IMR-90 (cell line): Measurements from ENCODE around the gene KCTD2. TPM values are rescaled to one million over a fixed set of nuclear protein-coding genes. Genes with fewer than 3 reads are reported as not detected.
"Not testable (repeated sequence)": the region's sequence is repeated elsewhere in the genome, so short reads cannot be mapped to it uniquely, and the experiment has no call there.

Source experiments
- ATAC-seq: fragments of 200-7000 bp; cut with Tn5 transposase; 2 replicates; pipeline ENCODE4 v1.9.1; 2020; ENCODE audit warnings: low read depth, mild to moderate bottlenecking, moderate library complexity
- BruUV-seq: library from RNA; stranded (reverse); fragments of 400-500 nt; replicated peaks from 2 replicates; lab custom pipeline; 2021; lab: Mats Ljungman, UMichigan
- CTCF ChIA-PET: fragments of 300-600 bp; formaldehyde crosslinking; extraction: SDS; loops from one replicate; lab custom pipeline; 2021; ENCODE audit warnings: antibody characterized with exemption; lab: Yijun Ruan, JAX
- POLR2A ChIA-PET: fragments of 300-600 bp; sonication (Branson Sonifier 250); formaldehyde crosslinking; loops from one replicate; lab custom pipeline; 2022; ENCODE audit warnings: antibody characterized with exemption; ENCODE audit not compliant: unreplicated experiment; lab: Charles Lee
- DNase-seq: peaks from one replicate; pipeline ENCODE4 v3.0.0; 2013
- H2AFZ ChIP-seq: replicated peaks from 2 replicates; pipeline ENCODE3; 2013; ENCODE audit warnings: low read length, mild to moderate bottlenecking; ENCODE audit not compliant: poor library complexity
- H2AK5ac ChIP-seq: 2 replicates; pipeline ENCODE4 v1.6.1; 2013; ENCODE audit warnings: low read depth, low read length, inconsistent platforms
- H2AK9ac ChIP-seq: replicated peaks from 2 replicates; pipeline ENCODE3; 2013; ENCODE audit warnings: mild to moderate bottlenecking, low read depth, low read length, moderate library complexity; ENCODE audit not compliant: poor library complexity
- H2BK120ac ChIP-seq: 2 replicates; pipeline ENCODE4 v1.6.1; 2013; ENCODE audit warnings: low read depth, low read length, inconsistent platforms
- H2BK15ac ChIP-seq: 3 replicates; pipeline ENCODE4 v1.6.1; 2013; ENCODE audit warnings: low read depth, low read length, inconsistent platforms
- H2BK20ac ChIP-seq: 2 replicates; pipeline ENCODE4 v1.6.1; 2013; ENCODE audit warnings: low read depth, mild to moderate bottlenecking, inconsistent platforms, low read length, moderate library complexity
- H2BK5ac ChIP-seq: 2 replicates; pipeline ENCODE4 v1.6.1; 2013; ENCODE audit warnings: mild to moderate bottlenecking, low read depth, low read length, inconsistent platforms; ENCODE audit not compliant: poor library complexity, severe bottlenecking
- H3K14ac ChIP-seq: replicated peaks from 2 replicates; pipeline ENCODE4 v1.6.1; 2013; ENCODE audit warnings: low read depth, low read length, inconsistent platforms
- H3K18ac ChIP-seq: 2 replicates; pipeline ENCODE4 v1.6.1; 2013; ENCODE audit warnings: low read depth, low read length, control low read depth
- H3K23ac ChIP-seq: 2 replicates; pipeline ENCODE4 v1.6.1; 2013; ENCODE audit warnings: low read depth, low read length, inconsistent platforms
- H3K27ac ChIP-seq: 2 replicates; pipeline ENCODE4 v1.5.1; 2013; ENCODE audit warnings: mild to moderate bottlenecking, control low read depth, low read length; ENCODE audit not compliant: insufficient read depth
- H3K27me3 ChIP-seq: 2 replicates; pipeline ENCODE4 v1.6.1; 2013; ENCODE audit warnings: low read length; ENCODE audit not compliant: control insufficient read depth, insufficient read depth
- H3K36me3 ChIP-seq: 2 replicates; pipeline ENCODE4 v1.6.1; 2013; ENCODE audit warnings: low read length, mixed read lengths; ENCODE audit not compliant: control insufficient read depth, insufficient read depth
- H3K4ac ChIP-seq: 2 replicates; pipeline ENCODE4 v1.6.1; 2013; ENCODE audit warnings: low read depth, low read length, inconsistent platforms
- H3K4me1 ChIP-seq: 2 replicates; pipeline ENCODE4 v1.6.1; 2013; ENCODE audit warnings: low read length, mixed read lengths; ENCODE audit not compliant: control insufficient read depth, insufficient read depth
- H3K4me2 ChIP-seq: 2 replicates; pipeline ENCODE4 v1.6.1; 2013; ENCODE audit warnings: low read depth, mild to moderate bottlenecking, control low read depth, low read length, moderate library complexity
- H3K4me3 ChIP-seq: 2 replicates; pipeline ENCODE4 v1.5.1; 2013; ENCODE audit warnings: low read depth, mild to moderate bottlenecking, control low read depth, low read length, moderate library complexity; ENCODE audit not compliant: insufficient read depth
- H3K56ac ChIP-seq: 2 replicates; pipeline ENCODE4 v1.6.1; 2013; ENCODE audit warnings: low read length, inconsistent platforms; ENCODE audit not compliant: insufficient read depth; ENCODE audit errors: extremely low read depth
- H3K79me1 ChIP-seq, 2 experiments: 2 replicates each; pipeline ENCODE4 v1.6.1; 2013; ENCODE audit warnings: low read length in 2 of 2, inconsistent platforms in 1 of 2, low read depth in 1 of 2
- H3K9ac ChIP-seq: 2 replicates; pipeline ENCODE4 v1.6.1; 2013; ENCODE audit warnings: low read depth, low read length, control low read depth
- H3K9me1 ChIP-seq: 2 replicates; pipeline ENCODE4 v1.6.1; 2013; ENCODE audit warnings: low read length, inconsistent platforms; ENCODE audit not compliant: insufficient read depth
- H3K9me3 ChIP-seq: 2 replicates; pipeline ENCODE4 v1.6.1; 2013; ENCODE audit warnings: low read length; ENCODE audit not compliant: control insufficient read depth, insufficient read depth
- H4K20me1 ChIP-seq: 2 replicates; pipeline ENCODE4 v1.6.1; 2013; ENCODE audit warnings: low read length, inconsistent platforms; ENCODE audit not compliant: insufficient read depth
- H4K5ac ChIP-seq: 2 replicates; pipeline ENCODE4 v1.6.1; 2013; ENCODE audit warnings: mild to moderate bottlenecking, low read depth, low read length, control low read depth
- H4K8ac ChIP-seq, 2 experiments: 2 replicates each; pipeline ENCODE4 v1.6.1; 2013; ENCODE audit warnings: low read depth in 2 of 2, low read length in 2 of 2, control low read depth in 1 of 2, inconsistent platforms in 1 of 2
- H4K91ac ChIP-seq: 2 replicates; pipeline ENCODE4 v1.6.1; 2013; ENCODE audit warnings: low read depth, low read length, inconsistent platforms; ENCODE audit not compliant: insufficient read depth
- BHLHE40 ChIP-seq: fragments of 150-350 bp; IDR thresholded peaks from 2 replicates; pipeline ENCODE4 v1.6.1; 2016; ENCODE audit warnings: mild to moderate bottlenecking, low read depth, low read length
- CHD1 ChIP-seq: IDR thresholded peaks from 2 replicates; pipeline ENCODE4 v1.6.1; 2012; ENCODE audit warnings: low read depth, low read length, improper control_type of control experiment
- RAD21 ChIP-seq: IDR thresholded peaks from 2 replicates; pipeline ENCODE4 v1.6.1; 2012; ENCODE audit warnings: low read length, improper control_type of control experiment
- RCOR1 ChIP-seq: IDR thresholded peaks from 2 replicates; pipeline ENCODE4 v1.6.1; 2012; ENCODE audit warnings: mild to moderate bottlenecking, low read length, improper control_type of control experiment; ENCODE audit not compliant: insufficient replicate concordance
- RFX5 ChIP-seq: IDR thresholded peaks from 2 replicates; pipeline ENCODE4 v1.8.0; 2012; ENCODE audit warnings: low read depth, mild to moderate bottlenecking, low read length, moderate library complexity
- WGBS, 2 experiments: methylation state at CpG; one replicate each; pipeline versions ENCODE4 v1.1.5 to v1.1.7; 2013; ENCODE audit warnings: missing lambda C conversion rate in 2 of 2; ENCODE audit not compliant: insufficient read length in 1 of 2; ENCODE audit errors: extremely low coverage in 2 of 2; 5-methylcytosine and 5-hydroxymethylcytosine counted together
- dilution Hi-C: fragments of 300-500 bp; cut with HindIII; formaldehyde crosslinking; loops from one replicate; pipeline ENCODE4 v1.14.3; 2018; ENCODE audit warnings: low sequenced_read_pairs; ENCODE audit not compliant: unreplicated experiment
- in situ Hi-C: fragments of 300-500 bp; cut with MboI; formaldehyde crosslinking; loops from 3 replicates; pipeline ENCODE4 v1.14.3; 2019; ENCODE audit warnings: low sequenced_read_pairs, inconsistent platforms, mixed read lengths
- intact Hi-C: fragments of 100-400 bp; cut with micrococcal nuclease; formaldehyde crosslinking; loops from 2 replicates; pipeline ENCODE4 v1.10.0; 2022
- polyA plus RNA-seq, 3 experiments: library from polyadenylated mRNA; depleted of rRNA; stranded (reverse); fragments of >200 nt; gene quantifications; 2 replicates each; pipeline ENCODE4 v1.2.3, GENCODE V29; 2012; ENCODE audit warnings: low replicate concordance in 1 of 3
- total RNA-seq: library from RNA; depleted of rRNA; stranded (reverse); fragments of >200 nt; gene quantifications from 2 replicates; pipeline ENCODE4 v1.2.3, GENCODE V29; 2012
- TF ChIP-seq, protein P1 (sequence below): fragments of 150-350 bp; IDR thresholded peaks from 2 replicates; pipeline ENCODE4 v1.6.1; 2017; ENCODE audit warnings: mild to moderate bottlenecking, antibody characterized with exemption, low read length, low read depth
- TF ChIP-seq, protein P2 (sequence below): fragments of 150-350 bp; IDR thresholded peaks from 2 replicates; pipeline ENCODE4 v1.6.1; 2016; ENCODE audit warnings: low read depth, mild to moderate bottlenecking, low read length, moderate library complexity, borderline replicate concordance

Gene KCTD2
- total and polyA plus RNA-seq, 2 of the 4 experiments (the other 2 are of a cell fraction): 9.1 to 18.4 TPM

DNA sequence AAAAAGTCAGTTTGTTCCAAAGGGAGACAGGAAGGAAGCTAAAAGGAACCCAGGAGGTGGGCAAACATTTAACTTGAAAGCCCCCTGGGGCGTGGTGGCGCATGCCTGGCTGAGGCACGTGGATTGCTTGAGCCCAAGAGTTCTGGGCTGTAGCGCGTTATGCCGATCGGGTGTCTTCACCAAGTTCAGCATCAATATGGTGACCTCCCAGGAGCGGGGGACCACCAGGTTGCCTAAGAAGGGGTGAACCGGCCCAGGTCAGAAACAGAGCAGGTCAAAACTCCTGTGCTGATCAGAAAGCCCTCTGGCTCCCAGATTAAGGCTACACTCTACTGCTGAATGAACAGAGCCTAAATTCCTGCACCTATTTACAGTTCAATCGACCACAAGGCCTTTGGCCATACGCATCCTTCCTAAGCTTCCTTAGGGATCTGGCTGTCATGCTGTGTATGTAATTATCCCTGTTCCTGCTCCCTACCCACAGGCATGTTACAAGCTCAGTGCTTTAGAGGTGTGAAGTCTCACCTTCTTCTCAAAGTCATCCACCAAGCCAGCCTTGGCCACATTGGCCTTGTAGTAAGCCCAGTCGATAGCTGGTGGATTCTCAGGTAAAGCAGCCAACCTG is 5.3 kb upstream of the KCTD2 start:
- dilution Hi-C loops: no loop called here
- H3K27ac ChIP-seq: no peak overlapping the region

DNA sequence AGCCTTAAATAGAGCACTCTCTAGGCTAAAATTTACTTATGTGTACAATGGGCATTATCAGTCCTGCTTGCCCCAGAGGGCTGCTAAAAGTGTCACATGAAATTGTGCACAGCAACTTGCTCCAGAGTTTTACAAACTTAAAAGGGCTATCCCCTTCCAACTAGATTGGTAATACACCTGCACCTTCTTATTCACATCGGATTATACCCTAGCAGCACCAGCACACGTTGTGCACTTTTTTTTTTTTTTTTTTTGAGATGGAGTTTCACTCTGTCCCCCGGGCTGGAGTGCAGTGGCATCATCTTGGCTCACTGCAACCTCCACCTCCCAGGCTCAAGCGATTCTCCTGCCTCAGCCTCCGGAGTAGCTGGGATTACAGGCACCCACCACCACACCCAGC is 3.2 kb upstream of the KCTD2 start:
- H3K18ac ChIP-seq, ATAC-seq, H2AFZ ChIP-seq, H3K14ac ChIP-seq, H4K5ac ChIP-seq, H2BK5ac ChIP-seq, H3K4me2 ChIP-seq, H3K9me3 ChIP-seq, H3K4me1 ChIP-seq, H3K4me3 ChIP-seq, H4K20me1 ChIP-seq, H2AK5ac ChIP-seq, POLR2A ChIA-PET, BruUV-seq, H3K4ac ChIP-seq, in situ Hi-C loops, CTCF ChIA-PET, H4K91ac ChIP-seq, DNase-seq, dilution Hi-C loops, H3K27ac ChIP-seq, H2AK9ac ChIP-seq, H2BK20ac ChIP-seq, H3K23ac ChIP-seq, H3K27me3 ChIP-seq, H3K9me1 ChIP-seq, H3K9ac ChIP-seq, H3K56ac ChIP-seq, H2BK15ac ChIP-seq, H2BK120ac ChIP-seq, intact Hi-C loops, H4K8ac ChIP-seq: not testable (repeated sequence)
- Histone ChIP-seq H3K36me3 (peaks cover 24% of the 10 kb centered on the region), H3K79me1 (peaks cover 24 to 52% of the 10 kb centered on the region in 2 experiments)
- no CpG with 5 or more reads among the region's 5 CpGs for WGBS, 2 experiments

More for the DNA sequence above, 5.3 kb upstream of the KCTD2 start:
- in situ Hi-C loops (no loop called here), intact Hi-C loops (no loop called here)
- ChIA-PET POLR2A (interaction anchor here (0.6 kb wide), 1 partner anchor 220 kb away, joined by 3 read pairs; the partner anchor contains the start of genes GGA3 and MRPS7), CTCF (interaction anchor here (1.3 kb wide), 1 partner anchor 80 kb away, joined by 3 read pairs; no protein-coding TSS in a partner anchor)
- no peak overlapping the region for H4K91ac ChIP-seq
- no peak overlapping the region for H3K4ac ChIP-seq
- no peak overlapping the region for H3K23ac ChIP-seq
- no peak overlapping the region for H3K4me3 ChIP-seq
- H3K9me1 ChIP-seq: peaks cover 3% of the 10 kb centered on the region; the same call in 1 of the 2 replicates
- DNase-seq (no peak), ATAC-seq (no peak)
- H2AFZ ChIP-seq: no peak overlapping the region
- H3K14ac ChIP-seq: no peak overlapping the region
- no peak overlapping the region for H3K56ac ChIP-seq
- H2BK5ac ChIP-seq: no peak overlapping the region
- no peak overlapping the region for H2AK5ac ChIP-seq
- no peaks in the 10 kb centered on the region for H3K9me3 ChIP-seq
- H4K8ac ChIP-seq: no peak overlapping the region
- no peaks in the 10 kb centered on the region for H3K27me3 ChIP-seq
- H3K18ac ChIP-seq: no peak overlapping the region
- no peak overlapping the region for H3K4me2 ChIP-seq
- H3K36me3 ChIP-seq: peaks cover 27% of the 10 kb centered on the region
- no peaks in the 10 kb centered on the region for H3K4me1 ChIP-seq
- no peak overlapping the region for H2BK15ac ChIP-seq
- no peaks in the 10 kb centered on the region for H4K20me1 ChIP-seq
- BruUV-seq: no TSS peak
- H2AK9ac ChIP-seq: no peak overlapping the region
- no peak overlapping the region for H4K5ac ChIP-seq
- H3K79me1 ChIP-seq: peaks cover 11 to 36% of the 10 kb centered on the region in 2 experiments
- WGBS, 2 experiments: 50% methylated on average over 2 of the region's 12 CpGs; no CpG with 5 or more reads in 1 of the 2 experiments
- no peak overlapping the region for H2BK20ac ChIP-seq
- TF ChIP-seq BHLHE40 (no peak), RFX5 (no peak), RAD21 (no peak), CHD1 (no peak), RCOR1 (no peak)
- TF ChIP-seq, protein P1, sequence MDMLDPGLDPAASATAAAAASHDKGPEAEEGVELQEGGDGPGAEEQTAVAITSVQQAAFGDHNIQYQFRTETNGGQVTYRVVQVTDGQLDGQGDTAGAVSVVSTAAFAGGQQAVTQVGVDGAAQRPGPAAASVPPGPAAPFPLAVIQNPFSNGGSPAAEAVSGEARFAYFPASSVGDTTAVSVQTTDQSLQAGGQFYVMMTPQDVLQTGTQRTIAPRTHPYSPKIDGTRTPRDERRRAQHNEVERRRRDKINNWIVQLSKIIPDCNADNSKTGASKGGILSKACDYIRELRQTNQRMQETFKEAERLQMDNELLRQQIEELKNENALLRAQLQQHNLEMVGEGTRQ: no peak
- TF ChIP-seq, protein P2, sequence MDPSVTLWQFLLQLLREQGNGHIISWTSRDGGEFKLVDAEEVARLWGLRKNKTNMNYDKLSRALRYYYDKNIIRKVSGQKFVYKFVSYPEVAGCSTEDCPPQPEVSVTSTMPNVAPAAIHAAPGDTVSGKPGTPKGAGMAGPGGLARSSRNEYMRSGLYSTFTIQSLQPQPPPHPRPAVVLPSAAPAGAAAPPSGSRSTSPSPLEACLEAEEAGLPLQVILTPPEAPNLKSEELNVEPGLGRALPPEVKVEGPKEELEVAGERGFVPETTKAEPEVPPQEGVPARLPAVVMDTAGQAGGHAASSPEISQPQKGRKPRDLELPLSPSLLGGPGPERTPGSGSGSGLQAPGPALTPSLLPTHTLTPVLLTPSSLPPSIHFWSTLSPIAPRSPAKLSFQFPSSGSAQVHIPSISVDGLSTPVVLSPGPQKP: no peak
- H2BK120ac ChIP-seq: no peak overlapping the region
- no peak overlapping the region for H3K9ac ChIP-seq
